Fibroblast of the conjunctiva (primary cell): ENCODE results near the gene SLC25A12.
"Not testable (repeated sequence)": the region's sequence is repeated elsewhere in the genome, so short reads cannot be mapped to it uniquely, and the experiment has no call there.

Source experiments
- DNase-seq: peaks from one replicate; pipeline ENCODE4 v3.0.0-alpha.2; 2010; ENCODE audit warnings: low read depth

The SLC25A12 gene

GRCh38 chr2:171824086-171824485, 70.0 kb downstream of the SLC25A12 start:
- DNase-seq, result no peak

GRCh38 chr2:171822525-171823322, 71.3 kb downstream of the SLC25A12 start:
- no peak for DNase-seq

- no peak for DNase-seq
These were observed 74.6 kb downstream of the SLC25A12 start for GRCh38 chr2:171819453-171819852.

- DNase-seq, result no peak
These were observed 79.2 kb downstream of the SLC25A12 start for GRCh38 chr2:171814883-171815282.

GRCh38 chr2:171814174-171814573, 79.9 kb downstream of the SLC25A12 start:
- DNase-seq, result no peak

- no peak for DNase-seq
These were observed 80.3 kb downstream of the SLC25A12 start for GRCh38 chr2:171813729-171814128.

GRCh38 chr2:171813126-171813525, 80.9 kb downstream of the SLC25A12 start:
- DNase-seq, result no peak

GRCh38 chr2:171811245-171811628, 82.8 kb downstream of the SLC25A12 start:
- peak; percentile 27 for DNase-seq

GRCh38 chr2:171810422-171811244, 83.4 kb downstream of the SLC25A12 start:
- peak; percentile 24 for DNase-seq

GRCh38 chr2:171808885-171809284, 85.2 kb downstream of the SLC25A12 start:
- not testable (repeated sequence) for DNase-seq

- DNase-seq, result no peak
These were observed 86.1 kb downstream of the SLC25A12 start for GRCh38 chr2:171807831-171808393.

GRCh38 chr2:171807119-171807518, 86.9 kb downstream of the SLC25A12 start:
- DNase-seq, result no peak

- no peak for DNase-seq
These were observed 89.6 kb downstream of the SLC25A12 start for GRCh38 chr2:171804456-171804855.

GRCh38 chr2:171803757-171804156, 90.3 kb downstream of the SLC25A12 start:
- DNase-seq, result no peak

GRCh38 chr2:171800639-171801038, 93.4 kb downstream of the SLC25A12 start:
- no peak for DNase-seq

GRCh38 chr2:171798156-171798820, 95.8 kb downstream of the SLC25A12 start:
- no peak for DNase-seq

GRCh38 chr2:171794918-171795317, 99.1 kb downstream of the SLC25A12 start:
- no peak for DNase-seq

- no peak for DNase-seq
These were observed 100.1 kb downstream of the SLC25A12 start for GRCh38 chr2:171793691-171794678.

- no peak for DNase-seq
These were observed 101.0 kb downstream of the SLC25A12 start for GRCh38 chr2:171792886-171793580.

GRCh38 chr2:171792157-171792556, 101.9 kb downstream of the SLC25A12 start:
- DNase-seq, result no peak
